Measurements from ENCODE around the gene P3H1. TPM values are rescaled to one million over a fixed set of nuclear protein-coding genes. Genes with fewer than 3 reads are reported as not detected.

The P3H1 gene
- total RNA-seq, 1 donor from 2014 or later = 22.3 TPM

DNA sequence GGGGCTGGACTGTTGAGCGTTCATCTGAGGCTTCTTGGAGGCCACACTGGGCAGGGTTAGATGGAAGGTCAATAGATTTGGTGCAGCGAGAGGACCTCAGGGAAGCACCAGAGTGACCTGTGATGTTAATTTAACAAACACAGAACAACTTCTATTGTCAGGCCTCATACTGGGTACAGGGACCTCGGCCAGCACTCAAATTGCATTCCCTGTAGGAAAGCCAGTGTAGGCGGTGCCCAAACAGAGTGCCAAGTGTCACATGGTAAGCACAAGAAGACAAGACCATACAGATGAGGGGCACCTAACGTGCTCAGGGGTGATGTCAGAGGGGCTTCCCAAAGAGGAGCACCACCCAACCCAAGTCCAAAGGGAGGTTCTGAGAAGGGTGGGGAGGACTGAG is 19.3 kb upstream of the P3H1 start:
- Histone ChIP-seq H3K36me3 (peaks cover 6% of the 10 kb centered on the region), H3K4me3 (no peak overlapping the region), H3K4me1 (peaks cover 9% of the 10 kb centered on the region), H3K27me3 (no peaks in the 10 kb centered on the region), H3K27ac (no peak overlapping the region), H3K9me3 (no peaks in the 10 kb centered on the region)
- ATAC-seq (no peak), DNase-seq (no peak)
- intact Hi-C loops (cut with DNase I) = no loop called here
- TF ChIP-seq, protein P1, sequence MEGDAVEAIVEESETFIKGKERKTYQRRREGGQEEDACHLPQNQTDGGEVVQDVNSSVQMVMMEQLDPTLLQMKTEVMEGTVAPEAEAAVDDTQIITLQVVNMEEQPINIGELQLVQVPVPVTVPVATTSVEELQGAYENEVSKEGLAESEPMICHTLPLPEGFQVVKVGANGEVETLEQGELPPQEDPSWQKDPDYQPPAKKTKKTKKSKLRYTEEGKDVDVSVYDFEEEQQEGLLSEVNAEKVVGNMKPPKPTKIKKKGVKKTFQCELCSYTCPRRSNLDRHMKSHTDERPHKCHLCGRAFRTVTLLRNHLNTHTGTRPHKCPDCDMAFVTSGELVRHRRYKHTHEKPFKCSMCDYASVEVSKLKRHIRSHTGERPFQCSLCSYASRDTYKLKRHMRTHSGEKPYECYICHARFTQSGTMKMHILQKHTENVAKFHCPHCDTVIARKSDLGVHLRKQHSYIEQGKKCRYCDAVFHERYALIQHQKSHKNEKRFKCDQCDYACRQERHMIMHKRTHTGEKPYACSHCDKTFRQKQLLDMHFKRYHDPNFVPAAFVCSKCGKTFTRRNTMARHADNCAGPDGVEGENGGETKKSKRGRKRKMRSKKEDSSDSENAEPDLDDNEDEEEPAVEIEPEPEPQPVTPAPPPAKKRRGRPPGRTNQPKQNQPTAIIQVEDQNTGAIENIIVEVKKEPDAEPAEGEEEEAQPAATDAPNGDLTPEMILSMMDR (IDR thresholded peaks at IDR 0.05) = no peak

DNA sequence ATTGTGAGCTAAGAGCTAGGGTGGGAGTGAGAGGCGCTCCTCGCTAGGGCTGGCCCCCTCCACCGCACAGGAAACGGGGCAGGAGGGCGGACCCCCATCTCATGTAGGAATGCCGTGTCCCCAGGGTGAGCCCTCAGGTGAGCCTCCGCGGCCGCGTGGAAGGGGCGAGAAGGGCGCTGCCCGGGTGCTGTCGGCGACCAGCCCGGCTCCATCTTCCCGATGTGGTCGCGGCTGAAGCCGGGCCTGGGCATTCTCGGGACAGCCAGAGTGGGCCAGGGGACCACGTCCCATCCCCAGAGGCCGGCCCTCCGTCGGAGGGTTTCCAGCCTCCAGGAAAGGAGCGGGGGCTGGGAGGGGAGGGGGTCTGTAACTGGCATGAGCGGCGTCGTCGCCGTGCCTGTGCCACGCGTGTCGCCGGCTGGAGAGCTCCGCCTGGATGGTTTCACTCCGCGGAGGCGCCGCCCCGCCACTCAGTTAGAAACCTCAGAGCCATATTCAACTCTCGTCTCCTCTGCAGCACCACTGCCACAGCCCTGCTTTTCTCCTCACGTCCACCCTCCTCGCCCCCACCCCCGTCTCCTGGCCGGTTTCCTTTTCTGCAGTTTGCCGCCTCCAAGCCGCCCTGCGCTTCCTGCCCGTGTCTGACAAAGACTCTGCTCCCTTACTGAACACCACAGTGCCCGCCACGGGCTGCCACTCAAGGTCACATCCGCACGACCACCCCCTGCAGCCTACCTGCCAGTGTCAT is 18.3 kb upstream of the P3H1 start, which contains the start of gene TMEM269:
Gene TMEM269 (plus strand): TSS at position 46 of the 748 bp plus-strand sequence. CDS start 4,903 bp downstream, outside the sequence.
- Histone ChIP-seq H3K4me3 (peak within 1 kb of the TSS; percentile 47), H3K4me1 (peaks cover 9% of the 10 kb centered on the region), H3K27ac (no peak within 1 kb of the TSS), H3K9me3 (no peaks in the 10 kb centered on the region), H3K27me3 (no peaks in the 10 kb centered on the region), H3K36me3 (peaks cover 10% of the 10 kb centered on the region)
- ATAC-seq (peak; percentile 54), DNase-seq (no peak)
- TF ChIP-seq, protein P1 (IDR thresholded peaks at IDR 0.05) = no peak
- intact Hi-C loops (cut with DNase I) = no loop called here

DNA sequence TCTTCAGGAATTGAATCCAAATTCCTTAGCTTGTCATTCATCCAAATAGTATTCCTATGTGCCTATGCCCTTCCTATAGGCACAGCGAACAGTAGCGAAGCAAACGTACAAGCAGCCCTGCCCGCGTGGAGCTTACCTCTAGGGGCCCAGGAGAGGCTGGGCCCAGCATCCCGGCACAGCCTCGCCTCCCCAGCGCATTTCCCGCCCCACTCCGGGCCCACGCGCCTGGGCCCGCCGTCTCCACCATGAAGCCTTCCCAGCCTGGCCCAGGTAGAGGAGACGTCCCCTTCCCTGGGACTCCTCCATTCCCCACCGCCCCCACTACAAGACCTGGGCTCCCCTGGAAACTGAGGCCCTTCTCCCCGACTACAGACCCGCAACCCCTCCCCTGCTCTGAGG is 17.7 kb upstream of the P3H1 start:
- intact Hi-C loops (cut with DNase I) = no loop called here
- Histone ChIP-seq H3K27ac (no peak overlapping the region), H3K4me3 (no peak overlapping the region), H3K27me3 (no peaks in the 10 kb centered on the region), H3K4me1 (peaks cover 9% of the 10 kb centered on the region), H3K9me3 (no peaks in the 10 kb centered on the region), H3K36me3 (peaks cover 10% of the 10 kb centered on the region)
- no peak for DNase-seq
- ATAC-seq = no peak
- TF ChIP-seq, protein P1 (IDR thresholded peaks at IDR 0.05) = no peak

DNA sequence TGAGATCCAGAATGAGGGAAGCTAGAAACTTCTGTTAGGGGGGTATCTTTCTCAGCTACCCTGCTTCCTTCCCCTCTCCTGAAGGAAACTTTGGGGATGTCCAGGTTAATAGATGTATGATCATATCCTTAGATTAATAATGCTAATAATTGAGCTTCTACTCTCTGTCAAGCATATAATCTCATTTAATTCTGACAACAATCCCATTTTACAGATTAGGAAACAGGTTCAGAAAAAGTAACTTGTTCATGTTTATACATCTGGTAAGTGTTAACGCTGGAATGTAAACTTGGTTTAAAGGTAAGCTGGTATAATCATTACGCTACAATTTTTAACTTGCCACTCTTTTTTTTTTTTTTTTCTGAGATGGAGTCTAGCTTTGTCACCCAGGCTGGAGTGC is 16.3 kb upstream of the P3H1 start:
- Histone ChIP-seq H3K27me3 (no peaks in the 10 kb centered on the region), H3K9me3 (no peaks in the 10 kb centered on the region), H3K4me3 (no peak overlapping the region), H3K27ac (no peak overlapping the region), H3K4me1 (peaks cover 9% of the 10 kb centered on the region), H3K36me3 (peaks cover 10% of the 10 kb centered on the region)
- intact Hi-C loops (cut with DNase I) = no loop called here
- no peak for DNase-seq
- ATAC-seq = no peak
- TF ChIP-seq, protein P1 (IDR thresholded peaks at IDR 0.05) = no peak

DNA sequence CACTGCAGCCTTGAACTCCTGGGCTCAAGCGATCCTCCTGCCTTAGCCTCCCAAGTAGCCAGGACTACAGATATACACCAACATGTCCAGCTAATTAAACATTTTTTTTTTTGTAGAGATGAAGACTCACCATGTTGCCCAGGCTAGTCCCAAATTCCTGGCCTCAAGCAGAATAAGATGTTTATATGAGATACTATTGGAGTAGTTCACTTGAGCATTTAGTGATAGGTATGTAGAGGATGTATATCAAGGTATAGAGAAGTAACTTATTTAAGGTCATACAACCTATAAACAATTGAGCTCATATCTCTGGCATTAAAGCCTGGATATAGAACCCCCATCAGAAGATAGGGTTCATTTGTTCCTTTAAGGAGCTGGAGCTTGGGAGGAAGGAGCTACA is 13.3 kb upstream of the P3H1 start:
- Histone ChIP-seq H3K27me3 (no peaks in the 10 kb centered on the region), H3K36me3 (peaks cover 39% of the 10 kb centered on the region), H3K4me3 (no peak overlapping the region), H3K27ac (no peak overlapping the region), H3K4me1 (peaks cover 5% of the 10 kb centered on the region), H3K9me3 (no peaks in the 10 kb centered on the region)
- no peak for ATAC-seq
- TF ChIP-seq, protein P1 (IDR thresholded peaks at IDR 0.05) = no peak
- intact Hi-C loops (cut with DNase I) = no loop called here
- DNase-seq = no peak
